Ishikawa (cell line): ENCODE measurements around the gene RAPGEFL1.

Experiments used
- CEBPB ChIP-seq: IDR thresholded peaks from 2 replicates; pipeline ENCODE4 v1.6.1; 2012
- CREB1 ChIP-seq: IDR thresholded peaks from 2 replicates; pipeline ENCODE4 v1.6.1; 2012; ENCODE audit warnings: low read depth
- EGR1 ChIP-seq: IDR thresholded peaks from 2 replicates; pipeline ENCODE4 v1.6.1; 2012
- EP300 ChIP-seq: IDR thresholded peaks from 2 replicates; pipeline ENCODE4 v1.6.1; 2012; ENCODE audit warnings: borderline replicate concordance
- FOXM1 ChIP-seq: IDR thresholded peaks from 2 replicates; pipeline ENCODE4 v1.6.1; 2012; ENCODE audit warnings: low read depth, borderline replicate concordance
- MAX ChIP-seq: IDR thresholded peaks from 2 replicates; pipeline ENCODE4 v1.6.1; 2012
- NFIC ChIP-seq: IDR thresholded peaks from 2 replicates; pipeline ENCODE4 v1.6.1; 2012
- RAD21 ChIP-seq: IDR thresholded peaks from 2 replicates; pipeline ENCODE4 v1.6.1; 2012; ENCODE audit warnings: low read depth
- TAF1 ChIP-seq: IDR thresholded peaks from 2 replicates; pipeline ENCODE4 v1.6.1; 2012; ENCODE audit warnings: low read depth, mild to moderate bottlenecking
- TCF12 ChIP-seq: IDR thresholded peaks from 2 replicates; pipeline ENCODE4 v1.6.1; 2012; ENCODE audit warnings: low read depth
- YY1 ChIP-seq: IDR thresholded peaks from 2 replicates; pipeline ENCODE4 v1.6.1; 2012; ENCODE audit warnings: low read depth
- TF ChIP-seq, protein P1 (sequence below): IDR thresholded peaks from 2 replicates; pipeline ENCODE4 v1.6.1; 2012

RAPGEFL1 gene

DNA sequence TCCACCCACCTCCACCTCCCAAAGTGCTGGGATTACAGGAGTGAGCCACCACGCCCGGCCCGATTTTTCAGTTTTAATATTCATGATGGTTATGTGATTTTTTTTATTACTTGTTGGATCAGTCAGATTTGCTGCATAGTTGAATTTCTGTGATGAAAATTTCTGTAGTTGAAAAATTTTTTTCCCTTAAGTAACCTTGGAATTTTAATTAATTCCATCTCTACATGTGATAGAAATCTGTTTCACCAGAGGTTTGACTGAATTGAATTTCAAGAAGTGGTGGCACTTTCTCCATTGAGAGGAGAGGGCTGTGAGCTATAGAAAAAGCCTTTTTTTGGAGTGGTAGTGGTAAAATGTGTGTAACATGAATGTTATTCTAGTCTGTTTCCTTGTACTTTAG is 66.5 kb downstream of the RAPGEFL1 start:
- TF ChIP-seq CEBPB (no peak), YY1 (no peak), FOXM1 (no peak), TCF12 (no peak), EP300 (no peak), MAX (no peak)
- TF ChIP-seq, protein P1, sequence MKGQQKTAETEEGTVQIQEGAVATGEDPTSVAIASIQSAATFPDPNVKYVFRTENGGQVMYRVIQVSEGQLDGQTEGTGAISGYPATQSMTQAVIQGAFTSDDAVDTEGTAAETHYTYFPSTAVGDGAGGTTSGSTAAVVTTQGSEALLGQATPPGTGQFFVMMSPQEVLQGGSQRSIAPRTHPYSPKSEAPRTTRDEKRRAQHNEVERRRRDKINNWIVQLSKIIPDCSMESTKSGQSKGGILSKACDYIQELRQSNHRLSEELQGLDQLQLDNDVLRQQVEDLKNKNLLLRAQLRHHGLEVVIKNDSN, result no peak

GRCh38 chr17:40244255-40244654 is 67.0 kb downstream of the RAPGEFL1 start:
- TF ChIP-seq TAF1 (no peak), YY1 (no peak), FOXM1 (no peak), RAD21 (no peak), CREB1 (no peak), EGR1 (no peak), NFIC (no peak)
